Measurements from ENCODE around the gene CASZ1.

The CASZ1 gene

GRCh38 chr1:10682449-10683309 is 113.8 kb downstream of the CASZ1 start:
- no peaks in the 10 kb centered on the region for H3K9me3 ChIP-seq (ENCODE audit: low read length)
- peak overlapping the region in 1 of 2 donors; percentile 43 for H3K4me3 ChIP-seq (ENCODE audit: low read depth in 1 of 2, low read length in 2 of 2)
- no peaks in the 10 kb centered on the region for H3K36me3 ChIP-seq (ENCODE audit: insufficient read depth, low read length)
- peak overlapping the region; percentile 44 for H3K9ac ChIP-seq (ENCODE audit: low read length)
- peaks cover 95% of the 10 kb centered on the region for H3K4me1 ChIP-seq (ENCODE audit: insufficient read depth, low read length)
- no peaks in the 10 kb centered on the region for H3K27me3 ChIP-seq (ENCODE audit: control insufficient read depth in 1 of 2, insufficient read depth in 2 of 2, low read length in 2 of 2)
- H3K27ac ChIP-seq (ENCODE audit: low read depth, low read length) = peak overlapping the region; percentile 96

GRCh38 chr1:10682108-10682445 is 114.4 kb downstream of the CASZ1 start:
- Histone ChIP-seq H3K27me3 (ENCODE audit: control insufficient read depth in 1 of 2, insufficient read depth in 2 of 2, low read length in 2 of 2) (no peaks in the 10 kb centered on the region), H3K4me3 (ENCODE audit: low read depth in 1 of 2, low read length in 2 of 2) (peak overlapping the region in 1 of 2 donors; percentile 43), H3K36me3 (ENCODE audit: insufficient read depth, low read length) (no peaks in the 10 kb centered on the region), H3K4me1 (ENCODE audit: insufficient read depth, low read length) (peaks cover 95% of the 10 kb centered on the region), H3K9me3 (ENCODE audit: low read length) (no peaks in the 10 kb centered on the region), H3K27ac (ENCODE audit: low read depth, low read length) (peak overlapping the region; percentile 96), H3K9ac (ENCODE audit: low read length) (peak overlapping the region; percentile 49)

GRCh38 chr1:10681296-10682107 is 114.9 kb downstream of the CASZ1 start:
- peak overlapping the region; percentile 49 for H3K9ac ChIP-seq (ENCODE audit: low read length)
- peak overlapping the region; percentile 96 for H3K27ac ChIP-seq (ENCODE audit: low read depth, low read length)
- no peaks in the 10 kb centered on the region for H3K27me3 ChIP-seq (ENCODE audit: control insufficient read depth in 1 of 2, insufficient read depth in 2 of 2, low read length in 2 of 2)
- H3K4me1 ChIP-seq (ENCODE audit: insufficient read depth, low read length) = peaks cover 95% of the 10 kb centered on the region
- no peaks in the 10 kb centered on the region for H3K36me3 ChIP-seq (ENCODE audit: insufficient read depth, low read length)
- peak overlapping the region in 1 of 2 donors; percentile 43 for H3K4me3 ChIP-seq (ENCODE audit: low read depth in 1 of 2, low read length in 2 of 2)
- H3K9me3 ChIP-seq (ENCODE audit: low read length) = no peaks in the 10 kb centered on the region

- H3K9me3 ChIP-seq (ENCODE audit: low read length) = no peaks in the 10 kb centered on the region
- no peaks in the 10 kb centered on the region for H3K27me3 ChIP-seq (ENCODE audit: control insufficient read depth in 1 of 2, insufficient read depth in 2 of 2, low read length in 2 of 2)
- H3K4me1 ChIP-seq (ENCODE audit: insufficient read depth, low read length) = peaks cover 95% of the 10 kb centered on the region
- peak overlapping the region; percentile 96 for H3K27ac ChIP-seq (ENCODE audit: low read depth, low read length)
- H3K4me3 ChIP-seq (ENCODE audit: low read depth in 1 of 2, low read length in 2 of 2) = no peak overlapping the region
- H3K36me3 ChIP-seq (ENCODE audit: insufficient read depth, low read length) = no peaks in the 10 kb centered on the region
- H3K9ac ChIP-seq (ENCODE audit: low read length) = no peak overlapping the region
Measured at GRCh38 chr1:10680487-10680886, 116.0 kb downstream of the CASZ1 start.

GRCh38 chr1:10679496-10680220 is 116.8 kb downstream of the CASZ1 start:
- H3K4me3 ChIP-seq (ENCODE audit: low read depth in 1 of 2, low read length in 2 of 2) = peak overlapping the region in 1 of 2 donors; percentile 38
- no peaks in the 10 kb centered on the region for H3K36me3 ChIP-seq (ENCODE audit: insufficient read depth, low read length)
- peak overlapping the region; percentile 96 for H3K27ac ChIP-seq (ENCODE audit: low read depth, low read length)
- peaks cover 95% of the 10 kb centered on the region for H3K4me1 ChIP-seq (ENCODE audit: insufficient read depth, low read length)
- H3K27me3 ChIP-seq (ENCODE audit: control insufficient read depth in 1 of 2, insufficient read depth in 2 of 2, low read length in 2 of 2) = no peaks in the 10 kb centered on the region
- no peaks in the 10 kb centered on the region for H3K9me3 ChIP-seq (ENCODE audit: low read length)
- H3K9ac ChIP-seq (ENCODE audit: low read length) = peak overlapping the region; percentile 49

GRCh38 chr1:10678852-10679251 is 117.6 kb downstream of the CASZ1 start:
- H3K27me3 ChIP-seq (ENCODE audit: control insufficient read depth in 1 of 2, insufficient read depth in 2 of 2, low read length in 2 of 2) = no peaks in the 10 kb centered on the region
- peak overlapping the region in 1 of 2 donors; percentile 38 for H3K4me3 ChIP-seq (ENCODE audit: low read depth in 1 of 2, low read length in 2 of 2)
- H3K36me3 ChIP-seq (ENCODE audit: insufficient read depth, low read length) = no peaks in the 10 kb centered on the region
- H3K27ac ChIP-seq (ENCODE audit: low read depth, low read length) = peak overlapping the region; percentile 96
- peak overlapping the region; percentile 49 for H3K9ac ChIP-seq (ENCODE audit: low read length)
- H3K9me3 ChIP-seq (ENCODE audit: low read length) = no peaks in the 10 kb centered on the region
- peaks cover 97% of the 10 kb centered on the region for H3K4me1 ChIP-seq (ENCODE audit: insufficient read depth, low read length)

- Histone ChIP-seq H3K27me3 (ENCODE audit: control insufficient read depth in 1 of 2, insufficient read depth in 2 of 2, low read length in 2 of 2) (no peaks in the 10 kb centered on the region), H3K4me1 (ENCODE audit: insufficient read depth, low read length) (peaks cover 97% of the 10 kb centered on the region), H3K4me3 (ENCODE audit: low read depth in 1 of 2, low read length in 2 of 2) (no peak overlapping the region), H3K9ac (ENCODE audit: low read length) (no peak overlapping the region), H3K27ac (ENCODE audit: low read depth, low read length) (peak overlapping the region; percentile 96), H3K9me3 (ENCODE audit: low read length) (no peaks in the 10 kb centered on the region), H3K36me3 (ENCODE audit: insufficient read depth, low read length) (no peaks in the 10 kb centered on the region)
Measured at GRCh38 chr1:10678402-10678801, 118.0 kb downstream of the CASZ1 start.

- no peak overlapping the region for H3K9ac ChIP-seq (ENCODE audit: low read length)
- H3K36me3 ChIP-seq (ENCODE audit: insufficient read depth, low read length) = no peaks in the 10 kb centered on the region
- H3K27me3 ChIP-seq (ENCODE audit: control insufficient read depth in 1 of 2, insufficient read depth in 2 of 2, low read length in 2 of 2) = no peaks in the 10 kb centered on the region
- peak overlapping the region; percentile 96 for H3K27ac ChIP-seq (ENCODE audit: low read depth, low read length)
- H3K4me1 ChIP-seq (ENCODE audit: insufficient read depth, low read length) = peaks cover 97% of the 10 kb centered on the region
- no peaks in the 10 kb centered on the region for H3K9me3 ChIP-seq (ENCODE audit: low read length)
- H3K4me3 ChIP-seq (ENCODE audit: low read depth in 1 of 2, low read length in 2 of 2) = peak overlapping the region in 1 of 2 donors; percentile 27
Measured at GRCh38 chr1:10677491-10678391, 118.7 kb downstream of the CASZ1 start.

- Histone ChIP-seq H3K36me3 (ENCODE audit: insufficient read depth, low read length) (no peaks in the 10 kb centered on the region), H3K9ac (ENCODE audit: low read length) (no peak overlapping the region), H3K27ac (ENCODE audit: low read depth, low read length) (peak overlapping the region; percentile 96), H3K9me3 (ENCODE audit: low read length) (no peaks in the 10 kb centered on the region), H3K4me1 (ENCODE audit: insufficient read depth, low read length) (peaks cover 93% of the 10 kb centered on the region), H3K27me3 (ENCODE audit: control insufficient read depth in 1 of 2, insufficient read depth in 2 of 2, low read length in 2 of 2) (no peaks in the 10 kb centered on the region), H3K4me3 (ENCODE audit: low read depth in 1 of 2, low read length in 2 of 2) (peak overlapping the region in 1 of 2 donors; percentile 27)
Measured at GRCh38 chr1:10676963-10677362, 119.5 kb downstream of the CASZ1 start.

GRCh38 chr1:10675813-10676212 is 120.6 kb downstream of the CASZ1 start:
- peaks cover 92% of the 10 kb centered on the region for H3K4me1 ChIP-seq (ENCODE audit: insufficient read depth, low read length)
- H3K27ac ChIP-seq (ENCODE audit: low read depth, low read length) = peak overlapping the region; percentile 96
- H3K4me3 ChIP-seq (ENCODE audit: low read depth in 1 of 2, low read length in 2 of 2) = no peak overlapping the region
- H3K36me3 ChIP-seq (ENCODE audit: insufficient read depth, low read length) = no peaks in the 10 kb centered on the region
- H3K27me3 ChIP-seq (ENCODE audit: control insufficient read depth in 1 of 2, insufficient read depth in 2 of 2, low read length in 2 of 2) = no peaks in the 10 kb centered on the region
- no peaks in the 10 kb centered on the region for H3K9me3 ChIP-seq (ENCODE audit: low read length)
- H3K9ac ChIP-seq (ENCODE audit: low read length) = peak overlapping the region; percentile 32

All from muscle layer of colon (tissue), 2 donors.